D721Med (cell line): ENCODE measurements around the gene ZBED4.
"Not testable (repeated sequence)": the region's sequence is repeated elsewhere in the genome, so short reads cannot be mapped to it uniquely, and the experiment has no call there.

Experiments used
- DNase-seq: peaks from one replicate; pipeline ENCODE4 v3.0.0; 2011; ENCODE audit warnings: low spot score; ENCODE audit not compliant: insufficient read length
- FAIRE-seq: peaks from 2 replicates; lab custom pipeline; 2011; peaks lifted over from hg19 to GRCh38; lab: Jason Lieb, UNC
- CTCF ChIP-seq: IDR thresholded peaks from 2 replicates; pipeline ENCODE4 v1.5.1; 2012; ENCODE audit warnings: mild to moderate bottlenecking, control low read depth; ENCODE audit not compliant: insufficient read depth; ENCODE audit errors: missing control alignments

ZBED4 gene

DNA sequence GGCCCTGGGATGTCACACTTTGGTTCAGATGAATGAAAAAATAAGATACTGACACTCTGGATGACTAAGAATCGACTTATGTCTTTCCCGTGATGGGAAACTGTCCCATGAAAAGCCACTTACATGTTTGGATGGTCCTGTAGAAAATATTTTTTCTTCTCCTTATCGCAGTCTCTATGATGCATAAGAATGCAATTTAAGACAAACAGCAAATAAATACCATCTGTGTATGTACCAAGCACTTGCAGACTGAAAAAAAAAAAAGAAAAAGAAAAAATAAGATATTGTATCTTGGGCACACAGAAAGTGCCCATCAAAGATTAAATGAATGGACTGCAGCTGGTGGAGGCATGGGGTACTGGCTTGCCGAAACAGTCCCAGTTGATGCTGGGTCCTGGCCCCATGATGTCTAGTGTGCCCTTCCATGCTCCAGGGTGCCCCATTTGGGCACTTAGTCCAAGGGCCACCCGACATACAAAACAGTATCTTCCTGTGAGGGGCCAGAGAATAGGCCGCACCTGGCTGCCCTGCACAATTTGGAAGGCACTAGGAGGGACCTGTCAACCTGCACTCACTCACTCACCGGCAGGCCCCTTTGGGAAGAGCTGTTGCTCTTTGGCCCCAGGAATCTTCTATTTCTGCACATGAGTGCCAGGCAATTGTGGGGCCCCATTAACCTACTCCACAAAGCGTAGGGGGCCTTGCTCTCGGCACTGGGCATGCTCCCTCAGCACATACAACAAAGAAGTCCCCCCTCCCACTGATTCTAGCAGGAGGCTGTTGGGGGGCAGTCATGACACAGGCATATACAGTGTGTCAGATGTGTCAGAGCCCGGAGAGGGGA is 2.5 kb upstream of the ZBED4 start:
- DNase-seq (no peak), FAIRE-seq (no peak)
- no peak for TF ChIP-seq CTCF

- DNase-seq, FAIRE-seq: not testable (repeated sequence)
Measured at GRCh38 chr22:49852568-49852897, 1.1 kb upstream of the ZBED4 start.

DNA sequence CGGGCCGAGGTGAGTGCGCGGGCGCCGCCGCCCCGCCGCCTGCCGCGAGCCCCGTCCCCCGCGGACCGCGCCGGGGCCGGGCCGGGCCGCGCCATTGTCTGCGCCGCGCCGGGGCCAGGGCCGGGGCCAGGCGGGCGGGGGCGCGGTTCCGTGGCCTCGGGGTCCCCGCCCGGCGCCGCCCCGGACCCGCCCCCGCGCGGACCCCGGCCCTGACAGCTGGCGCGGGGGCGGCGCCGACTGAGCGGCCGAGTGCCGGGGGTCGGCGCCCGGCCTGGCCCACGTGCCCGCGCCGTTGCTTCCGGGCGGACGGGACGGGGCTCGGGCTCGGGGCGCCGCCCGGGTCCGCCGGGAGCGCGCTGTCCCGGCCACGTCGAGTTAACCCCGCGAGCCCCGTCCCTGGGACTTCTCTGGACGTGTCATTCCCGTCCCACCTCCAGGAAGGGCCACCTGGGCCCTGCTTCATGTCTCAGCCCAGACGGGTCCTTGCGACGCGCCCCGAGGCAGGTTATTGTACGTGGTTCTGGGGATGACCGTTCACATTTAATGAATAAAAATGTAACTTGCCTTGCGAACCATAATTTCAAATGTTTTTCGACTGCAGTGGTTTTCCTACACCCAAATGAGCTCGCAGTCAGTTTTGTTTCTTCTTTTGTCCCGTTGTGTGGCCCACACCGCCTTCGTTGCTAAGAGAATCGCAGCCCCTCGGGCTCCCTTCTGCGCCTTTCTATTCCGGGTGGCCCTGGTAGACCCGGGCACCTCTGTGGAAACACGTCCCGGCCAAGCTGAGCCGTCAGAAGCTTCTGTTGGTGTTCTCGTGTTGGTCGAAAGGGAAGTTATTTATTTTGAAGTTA is 562 bp downstream of the ZBED4 start:
- no peak for TF ChIP-seq CTCF
- no peak for FAIRE-seq
- no peak for DNase-seq

- DNase-seq = no peak
- TF ChIP-seq CTCF = no peak
- no peak for FAIRE-seq
Measured at GRCh38 chr22:49855251-49855911, 1.7 kb downstream of the ZBED4 start.

GRCh38 chr22:49856343-49856742 is 2.7 kb downstream of the ZBED4 start:
- DNase-seq = no peak
- FAIRE-seq = no peak
- no peak for TF ChIP-seq CTCF

DNA sequence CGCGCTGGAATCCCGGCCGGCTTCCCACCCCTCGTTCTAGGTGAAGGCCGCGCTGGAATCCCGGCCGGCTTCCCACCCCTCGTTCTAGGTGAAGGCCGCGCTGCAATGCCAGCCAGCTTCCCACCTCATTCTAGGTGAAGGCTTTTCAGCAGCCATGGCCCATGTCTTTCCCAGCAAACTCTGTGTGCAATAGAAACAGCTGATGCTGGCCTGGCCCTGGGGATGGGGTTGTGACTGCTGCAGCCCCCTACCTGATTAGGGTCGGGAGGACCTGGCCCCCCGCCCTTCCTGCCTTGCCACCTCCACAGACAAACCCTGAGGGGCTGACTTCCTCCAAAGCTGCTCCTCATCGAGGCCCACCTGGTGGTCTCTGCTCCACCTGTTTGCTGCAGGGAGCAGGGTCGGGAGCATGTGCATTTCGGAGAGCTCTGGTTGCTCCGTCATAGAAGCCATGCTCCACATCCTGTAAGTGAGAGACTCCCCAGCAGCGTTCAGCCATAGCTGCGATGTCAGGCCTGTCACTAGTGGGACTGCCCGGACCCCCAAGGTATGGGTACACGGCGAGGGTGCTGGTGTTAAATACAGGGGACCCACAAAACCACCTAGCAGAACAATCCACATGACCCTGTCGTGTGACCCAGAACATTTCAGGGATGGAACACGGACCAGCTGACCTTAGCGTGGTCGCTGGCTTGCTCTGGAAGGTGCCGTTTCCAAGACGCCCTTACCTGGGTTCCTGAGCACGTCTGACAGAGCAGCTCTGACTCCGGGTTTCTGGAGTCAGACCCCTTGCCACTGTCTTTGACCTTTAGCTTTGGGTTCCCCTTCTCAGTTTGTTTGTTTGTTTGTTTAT is 3.3 kb downstream of the ZBED4 start:
- FAIRE-seq (no peak), DNase-seq (no peak)
- TF ChIP-seq CTCF = no peak

DNA sequence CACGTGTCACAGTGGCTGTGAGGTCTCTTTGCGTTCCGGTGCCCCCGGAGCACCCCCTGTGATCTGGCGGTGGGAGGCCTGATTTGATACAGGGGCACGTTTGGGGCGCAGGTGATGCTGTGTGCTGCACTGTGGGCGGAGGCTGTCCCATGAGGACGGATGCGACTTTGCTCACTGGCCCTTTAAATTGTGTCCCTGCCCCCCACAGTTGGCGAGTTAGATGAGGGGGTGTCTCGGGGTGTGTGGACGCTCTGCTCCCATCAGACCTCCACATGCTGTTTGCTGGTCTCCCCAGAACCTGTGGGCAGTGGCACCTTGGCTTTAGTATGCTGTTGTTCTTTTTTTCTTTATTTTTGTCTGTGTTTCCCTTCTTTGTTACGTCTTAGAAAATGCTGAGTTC is 5.2 kb downstream of the ZBED4 start:
- TF ChIP-seq CTCF = no peak
- FAIRE-seq = no peak
- DNase-seq = no peak
